GM12801 (cell line): ENCODE measurements around the gene ZNF592.

Experiments
- CTCF ChIP-seq: IDR thresholded peaks from one replicate; pipeline ENCODE4 v1.5.1; 2011; ENCODE audit warnings: control low read depth; ENCODE audit not compliant: insufficient read length; ENCODE audit errors: extremely low read depth

ZNF592 gene

GRCh38 chr15:84775867-84776449 is 27.6 kb downstream of the ZNF592 start:
- TF ChIP-seq CTCF = no peak

- no peak for TF ChIP-seq CTCF
Observed at GRCh38 chr15:84778194-84778593, 29.8 kb downstream of the ZNF592 start.

- no peak for TF ChIP-seq CTCF
Observed at GRCh38 chr15:84780492-84780891, 32.1 kb downstream of the ZNF592 start.

- TF ChIP-seq CTCF = no peak
Observed at GRCh38 chr15:84781495-84781894, 33.1 kb downstream of the ZNF592 start.

GRCh38 chr15:84782346-84782745 is 34.0 kb downstream of the ZNF592 start:
- TF ChIP-seq CTCF = no peak

GRCh38 chr15:84783493-84784251 is 35.3 kb downstream of the ZNF592 start:
- no peak for TF ChIP-seq CTCF

- no peak for TF ChIP-seq CTCF
Observed at GRCh38 chr15:84784262-84784661, 35.9 kb downstream of the ZNF592 start.
